SJSA1 (cell line): ENCODE results near the gene ZMAT1. TPM values are rescaled to one million over a fixed set of nuclear protein-coding genes. Genes with fewer than 3 reads are reported as not detected.

Experiments used
- total RNA-seq: library from RNA; depleted of rRNA; stranded (reverse); fragments of >200 nt; shearing (Covaris generic); gene quantifications from 2 replicates; pipeline ENCODE4 v1.2.3, GENCODE V29; 2014; rRNA removed

ZMAT1 gene
- total RNA-seq, 1 experiment from 2014 or later, result 0.08 TPM

Other genes starting within 250 kb of the ZMAT1 start
- gene TCEAL2, start 193.7 kb upstream of the ZMAT1 start, total RNA-seq, result not detected in 2 replicates
- not detected in 2 replicates for gene TCEAL6, start 210.5 kb upstream of the ZMAT1 start, total RNA-seq
- gene BEX5, start 223.9 kb upstream of the ZMAT1 start, total RNA-seq, result not detected in 2 replicates